ENCODE measurements around the gene AKAP8.
"Not testable (repeated sequence)": the region's sequence is repeated elsewhere in the genome, so short reads cannot be mapped to it uniquely, and the experiment has no call there.

Gene AKAP8

DNA sequence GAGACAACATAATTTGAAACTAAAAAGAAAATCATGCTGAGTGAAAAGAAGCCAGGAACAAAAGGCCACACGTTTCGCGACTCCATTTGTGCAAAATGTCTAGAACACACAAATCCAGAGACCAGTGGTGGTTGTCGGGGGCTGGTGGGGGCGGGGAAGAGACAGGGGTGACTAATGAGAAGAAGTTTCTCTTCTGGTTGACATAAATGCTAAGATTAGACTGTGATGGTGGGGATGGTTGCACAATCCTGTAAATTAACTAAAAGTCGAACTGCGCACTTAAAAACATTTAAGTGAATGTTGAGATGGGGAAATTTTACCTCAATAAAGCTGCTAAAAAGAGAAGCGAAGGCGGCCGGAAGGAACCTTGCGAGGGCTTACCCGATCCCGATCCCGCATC is 7.1 kb downstream of the AKAP8 start:
- DNase-seq, result no peak

DNA sequence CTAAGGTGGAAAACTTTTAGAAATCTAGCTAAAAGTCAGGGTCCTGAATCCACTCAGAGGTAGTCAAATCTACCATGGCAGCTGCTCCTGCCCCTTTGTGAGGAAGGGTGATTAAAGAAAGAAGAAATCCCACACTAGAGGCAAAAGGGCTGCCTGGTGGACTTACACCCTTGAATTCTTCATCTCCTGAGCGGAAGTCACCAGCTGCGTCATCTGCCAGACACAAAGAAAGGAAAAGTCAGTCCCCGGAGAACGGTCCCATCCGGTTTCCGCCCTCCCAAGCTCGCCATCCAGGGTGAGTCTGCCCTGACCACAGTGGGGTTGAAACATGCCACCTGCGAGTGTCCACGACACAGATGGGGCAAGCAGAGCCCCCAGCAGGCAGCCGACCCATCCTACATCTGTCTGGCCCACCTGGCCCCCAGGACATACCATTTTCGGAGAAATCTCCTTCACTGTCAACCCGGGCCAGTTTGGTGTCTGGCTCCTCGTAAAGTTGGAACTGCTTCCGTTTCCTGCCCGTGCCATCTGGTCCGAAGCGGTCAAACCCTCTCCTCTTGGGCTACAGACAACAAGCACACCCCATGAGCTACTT is 7.7 kb downstream of the AKAP8 start:
- no peak for DNase-seq

DNA sequence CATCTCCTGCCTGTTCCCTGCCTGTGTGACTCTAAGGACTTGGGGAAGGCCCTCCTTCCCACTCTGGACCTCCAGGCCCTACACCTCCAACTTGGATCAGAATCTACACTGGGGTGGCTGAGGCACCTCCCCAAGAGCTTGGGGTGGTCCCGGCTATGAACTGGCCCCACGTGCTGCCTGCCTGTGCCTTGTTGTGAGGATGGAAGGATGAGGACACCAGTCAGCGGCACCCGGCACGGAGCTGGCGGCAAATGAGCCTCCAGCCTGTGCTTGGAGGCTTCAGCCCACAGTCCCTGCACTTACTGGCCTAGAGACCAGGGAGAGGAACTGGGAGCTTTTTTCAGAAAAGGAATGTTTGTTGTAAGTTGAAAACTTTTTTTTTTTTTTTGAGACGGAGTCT is 8.5 kb downstream of the AKAP8 start:
- DNase-seq, result no peak

DNA sequence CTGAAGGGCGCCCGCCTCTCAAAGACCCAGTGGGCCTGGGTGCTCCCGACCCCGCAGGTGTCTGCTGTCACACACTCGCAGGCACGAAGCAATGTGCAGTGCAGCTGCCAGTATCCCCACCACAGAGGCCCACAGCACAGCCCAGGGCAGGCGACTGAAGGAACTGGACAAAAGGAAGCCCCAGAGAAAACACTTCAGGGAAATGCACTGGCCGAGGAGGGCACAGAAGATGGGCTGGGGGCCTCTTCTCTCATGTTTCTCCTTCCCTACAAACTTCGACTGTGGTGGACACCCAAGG is 10.0 kb downstream of the AKAP8 start:
- DNase-seq, result no peak

DNA sequence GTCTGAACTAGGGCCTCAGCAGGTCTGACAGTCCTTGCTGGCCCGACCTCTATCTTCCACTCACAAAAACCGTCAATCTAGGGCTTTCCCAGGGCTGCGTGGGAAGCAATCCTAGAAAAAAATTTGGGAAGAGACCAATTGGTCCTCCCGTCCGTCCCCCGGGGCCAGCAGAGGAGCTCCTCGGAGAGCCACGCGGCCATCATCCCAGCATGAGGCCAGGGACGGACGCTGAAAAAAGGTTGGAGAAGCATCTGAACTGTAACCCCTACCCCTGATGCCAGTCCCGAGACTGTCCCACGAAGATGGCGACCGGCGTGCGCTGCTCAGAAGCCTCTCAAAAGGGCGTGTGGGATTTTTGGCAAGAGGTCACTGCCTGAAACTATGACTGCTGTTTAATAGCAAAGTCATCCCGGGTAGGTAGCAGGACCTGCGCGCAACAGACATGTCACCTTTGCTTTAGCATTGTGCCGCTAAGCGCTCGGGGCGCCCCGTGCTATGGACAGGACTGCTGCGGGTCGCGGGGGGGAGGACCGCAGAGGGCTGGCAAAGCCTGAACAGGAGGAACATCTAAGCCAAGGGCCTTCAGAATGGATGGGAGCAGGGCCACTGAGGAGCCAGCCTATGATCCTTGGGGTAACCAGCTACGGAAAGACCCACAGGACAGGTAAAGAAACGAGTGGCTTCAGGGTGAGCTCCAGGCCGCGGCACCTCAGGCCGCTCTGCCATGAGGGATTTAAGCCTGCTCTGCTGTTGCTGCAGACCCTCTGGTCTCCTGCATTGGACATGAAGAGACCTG is 10.6 kb downstream of the AKAP8 start:
- no peak for DNase-seq

DNA sequence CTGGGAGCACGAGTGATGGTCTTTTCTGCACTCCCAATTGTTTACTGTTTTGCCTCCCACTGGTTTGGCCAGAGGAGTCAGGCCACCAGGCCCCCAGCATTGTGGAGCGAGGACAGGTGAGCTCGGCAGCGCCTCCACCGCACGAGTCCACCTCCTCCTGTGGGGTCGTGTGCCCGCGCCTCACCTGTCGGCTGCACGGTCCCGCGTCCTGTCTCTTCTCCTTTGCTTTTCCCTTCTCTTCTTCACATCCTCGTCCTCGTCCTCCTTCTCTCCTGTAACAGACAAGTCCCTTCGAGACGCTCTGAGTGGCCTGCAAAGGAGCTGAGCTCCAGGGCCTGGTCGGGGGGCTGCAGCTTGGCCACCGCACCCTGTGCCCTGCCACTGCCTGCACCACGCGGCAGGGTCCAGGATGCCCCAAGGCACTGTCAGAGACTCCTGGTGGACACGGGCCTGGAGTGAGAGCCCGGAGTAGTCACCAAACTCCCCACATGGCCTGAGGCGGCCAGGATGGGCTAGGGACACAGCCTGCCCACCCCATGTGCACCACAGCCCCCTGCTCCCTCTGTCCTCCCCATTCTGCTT is 11.4 kb downstream of the AKAP8 start:
- no peak for DNase-seq

DNA sequence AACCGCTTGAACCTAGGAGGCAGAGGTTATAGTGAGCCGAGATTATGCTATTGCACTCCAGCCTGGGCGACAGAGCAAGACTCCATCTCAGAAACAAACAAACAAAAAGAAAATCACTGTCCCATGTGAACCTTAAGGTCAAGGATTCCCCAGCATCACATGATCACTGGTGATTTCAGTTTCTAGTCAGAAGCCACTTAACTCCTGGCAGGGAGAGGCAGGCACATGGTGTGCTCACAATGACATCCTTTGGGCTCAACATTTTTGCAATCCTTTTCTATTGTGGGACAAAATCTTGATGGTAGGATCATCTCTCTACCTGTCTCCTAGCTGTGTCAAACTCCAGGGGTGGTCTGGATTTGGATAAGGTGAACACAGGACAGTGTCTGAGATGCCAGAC is 12.1 kb downstream of the AKAP8 start:
- DNase-seq, result no peak

DNA sequence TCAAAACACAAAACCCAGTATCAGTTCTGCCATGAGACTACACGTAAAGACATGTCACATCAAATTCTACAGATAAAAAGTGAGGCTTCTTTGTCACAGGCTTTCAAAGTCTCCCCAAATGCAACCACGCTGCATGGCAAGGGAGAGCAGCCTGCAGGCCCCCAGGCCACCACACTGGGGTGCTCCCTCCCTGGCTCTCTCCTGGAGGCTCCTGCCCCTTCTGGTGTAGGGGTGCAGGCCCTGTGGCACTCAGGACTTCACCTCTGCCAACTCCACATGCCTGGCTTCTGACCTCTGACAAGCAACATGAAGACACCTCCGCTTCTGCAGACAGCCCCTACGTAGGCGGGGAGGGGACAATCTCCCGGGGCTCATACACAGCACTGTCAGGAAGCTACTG is 14.3 kb downstream of the AKAP8 start:
- DNase-seq, result no peak

DNA sequence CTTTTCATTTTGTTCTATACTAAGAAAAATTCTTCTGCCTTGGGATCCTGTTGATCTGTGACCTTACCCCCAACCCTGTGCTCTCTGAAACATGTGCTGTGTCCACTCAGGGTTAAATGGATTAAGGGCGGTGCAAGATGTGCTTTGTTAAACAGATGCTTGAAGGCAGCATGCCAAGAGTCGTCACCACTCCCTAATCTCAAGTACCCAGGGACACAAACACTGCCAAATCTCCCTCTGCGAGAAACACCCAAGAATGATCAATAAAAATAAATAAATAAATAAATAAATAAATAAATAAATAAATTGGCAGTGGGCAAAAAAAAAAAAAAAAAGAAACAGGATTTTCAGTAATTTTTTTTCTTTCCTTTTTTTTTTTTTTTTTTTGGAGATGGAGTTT is 15.8 kb downstream of the AKAP8 start:
- DNase-seq, result not testable (repeated sequence)

DNA sequence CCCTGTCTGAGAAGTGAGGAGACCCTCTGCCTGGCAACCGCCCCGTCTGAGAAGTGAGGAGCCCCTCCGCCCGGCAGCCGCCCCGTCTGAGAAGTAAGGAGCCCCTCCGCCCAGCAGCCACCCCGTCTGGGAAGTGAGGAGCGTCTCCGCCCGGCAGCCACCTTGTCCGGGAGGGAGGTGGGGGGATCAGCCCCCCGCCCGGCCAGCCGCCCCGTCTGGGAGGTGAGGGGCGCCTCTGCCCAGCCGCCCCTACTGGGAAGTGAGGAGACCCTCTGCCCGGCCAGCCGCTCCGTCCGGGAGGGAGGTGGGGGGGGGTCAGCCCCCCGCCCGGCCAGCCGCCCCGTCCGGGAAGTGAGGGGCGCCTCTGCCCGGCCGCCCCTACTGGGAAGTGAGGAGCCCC is 16.5 kb downstream of the AKAP8 start:
- DNase-seq, result not testable (repeated sequence)

DNA sequence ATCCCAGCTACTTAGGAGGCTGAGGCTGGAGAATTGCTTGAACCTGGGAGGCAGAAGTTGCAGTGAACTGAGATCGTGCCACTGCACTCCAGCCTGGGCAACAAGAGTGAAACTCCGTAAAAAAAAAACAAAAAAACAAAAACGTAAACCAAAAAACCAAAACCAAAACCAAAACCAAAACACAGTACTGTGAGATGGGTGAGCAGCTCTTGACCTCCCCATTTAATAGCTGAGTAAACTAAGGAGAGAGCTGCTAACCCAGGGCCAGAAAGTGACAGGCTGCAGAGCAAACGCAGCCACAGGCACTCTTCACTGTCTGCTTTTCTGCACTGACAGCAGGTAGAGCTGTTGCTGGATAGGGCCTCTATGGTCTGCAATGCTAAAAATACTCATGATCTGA is 19.6 kb downstream of the AKAP8 start:
- DNase-seq, result not testable (repeated sequence)

DNA sequence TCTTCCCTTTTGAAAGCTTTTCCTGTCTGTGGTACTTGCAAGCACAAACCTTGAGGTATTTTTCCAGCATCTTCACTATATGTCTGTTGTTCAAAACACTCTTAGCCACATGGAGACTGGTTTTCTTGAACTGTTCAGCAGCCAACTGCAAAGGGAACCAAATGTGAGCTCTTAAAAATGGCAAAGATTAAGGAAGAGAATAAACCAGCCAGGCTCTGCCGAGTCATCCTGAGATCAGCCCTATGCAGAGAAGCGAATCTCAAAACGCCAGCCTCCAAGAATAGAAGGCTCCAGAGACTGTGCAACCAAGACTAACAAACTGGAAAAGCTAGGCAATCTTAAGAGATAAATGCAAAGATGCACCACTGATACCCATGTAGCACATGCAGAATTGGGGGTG is 20.7 kb downstream of the AKAP8 start:
- no peak for DNase-seq

DNA sequence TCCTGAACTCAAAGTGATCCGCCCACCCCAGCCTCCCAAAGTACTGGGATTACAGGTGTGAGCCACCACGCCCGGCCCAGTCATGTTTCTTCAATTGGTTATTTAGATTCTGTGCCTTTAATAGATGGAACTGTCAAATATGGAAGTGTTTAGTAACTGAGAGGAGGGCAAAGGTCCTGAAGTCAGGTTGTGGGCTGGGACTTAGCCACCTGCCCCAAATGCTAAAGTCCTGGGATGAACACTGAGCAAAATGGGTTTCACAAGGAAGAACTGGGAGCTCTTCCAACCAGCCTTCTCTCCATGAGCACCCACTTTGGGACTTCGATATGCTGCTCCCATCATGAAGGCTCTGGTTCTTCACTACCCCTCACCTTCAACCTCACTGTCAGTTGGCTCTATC is 21.7 kb downstream of the AKAP8 start:
- no peak for DNase-seq

DNA sequence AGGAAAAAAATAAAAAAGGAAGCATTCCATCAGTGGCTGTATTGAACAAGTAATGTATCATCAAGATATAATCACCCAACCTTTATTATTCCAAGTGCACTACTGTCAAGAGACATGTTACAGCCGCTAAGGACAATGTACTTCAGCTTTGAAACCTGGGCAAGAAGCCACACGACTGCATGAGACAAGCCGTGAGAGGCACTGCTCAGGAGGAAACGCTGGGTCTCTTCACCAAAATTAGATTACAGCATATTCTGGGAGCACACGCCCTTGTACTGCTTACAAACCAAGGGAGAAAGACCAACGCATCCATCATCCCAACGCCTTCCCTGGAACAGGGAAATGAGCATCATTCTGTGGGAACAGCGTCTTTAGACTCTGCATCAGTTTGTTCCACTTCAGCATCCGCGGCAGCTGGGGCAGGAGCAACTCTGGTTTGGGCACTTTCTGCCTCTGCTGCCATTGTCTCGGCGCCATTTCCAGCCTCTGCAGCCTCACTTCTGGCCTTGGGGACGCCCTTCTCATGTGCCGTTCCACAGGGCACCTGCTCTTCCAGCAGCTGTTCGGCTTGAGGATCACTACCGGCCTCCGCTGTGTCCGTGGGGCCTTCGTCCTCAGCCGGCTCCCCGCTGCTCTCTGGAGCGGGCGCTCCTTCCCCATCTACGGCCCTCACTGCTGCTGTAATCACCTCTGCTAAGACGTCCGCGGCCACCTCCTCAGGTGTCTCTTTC is 24.9 kb downstream of the AKAP8 start:
- DNase-seq, result no peak

DNA sequence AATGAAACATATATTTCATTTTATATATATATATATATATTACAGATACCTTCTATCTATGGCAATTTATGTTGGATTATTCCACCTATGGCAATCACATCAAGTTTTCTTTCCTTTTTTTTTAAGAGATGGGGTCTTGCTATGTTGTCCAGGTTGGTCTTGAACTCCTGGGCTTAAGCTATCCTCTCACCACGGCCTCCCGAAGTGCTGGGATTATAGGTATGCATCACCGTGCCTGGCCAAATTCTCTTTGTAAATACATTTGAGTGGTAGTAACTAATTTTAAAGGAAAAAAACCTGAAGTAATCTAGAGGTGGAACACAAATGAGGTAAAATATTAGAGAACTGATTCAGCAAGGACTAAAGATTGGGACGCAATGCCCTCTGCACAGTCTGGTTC is 25.7 kb downstream of the AKAP8 start:
- DNase-seq, result no peak

DNA sequence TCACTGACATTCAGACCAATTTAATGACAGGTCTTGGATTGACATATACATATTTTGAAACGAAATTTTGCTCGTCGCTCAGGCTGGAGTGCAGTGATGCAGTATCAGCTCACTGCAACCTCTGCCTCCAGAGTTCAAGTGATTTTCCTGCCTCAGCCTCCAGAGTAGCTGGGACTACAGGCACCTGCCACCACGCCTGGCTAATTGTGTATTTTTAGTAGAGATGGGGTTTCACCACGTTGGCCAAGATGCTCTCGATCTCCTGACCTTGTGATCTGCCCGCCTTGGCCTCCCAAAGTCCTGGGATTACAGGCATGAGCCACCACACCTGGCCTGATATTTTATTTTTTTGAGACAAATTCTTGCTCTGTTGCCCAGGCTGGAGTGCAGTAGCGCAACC is 27.1 kb downstream of the AKAP8 start:
- not testable (repeated sequence) for DNase-seq

DNA sequence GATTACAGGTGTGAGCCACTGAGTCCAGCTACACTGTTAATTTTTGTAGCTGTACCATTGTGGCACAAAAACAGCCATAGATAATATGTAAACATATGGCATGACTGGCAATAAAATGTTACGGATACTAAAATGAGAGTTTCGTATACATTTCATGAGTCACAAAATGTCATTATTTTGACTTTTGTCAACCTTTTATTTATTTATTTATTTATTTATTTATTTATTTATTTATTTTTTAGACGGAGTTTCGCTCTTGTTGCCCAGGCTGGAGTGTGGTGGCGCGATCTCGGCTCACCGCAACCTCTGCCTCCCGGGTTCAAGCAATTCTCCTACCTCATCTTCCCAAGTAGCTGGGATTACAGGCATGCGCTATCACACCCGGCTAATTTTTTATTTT is 38.3 kb downstream of the AKAP8 start:
- not testable (repeated sequence) for DNase-seq

DNA sequence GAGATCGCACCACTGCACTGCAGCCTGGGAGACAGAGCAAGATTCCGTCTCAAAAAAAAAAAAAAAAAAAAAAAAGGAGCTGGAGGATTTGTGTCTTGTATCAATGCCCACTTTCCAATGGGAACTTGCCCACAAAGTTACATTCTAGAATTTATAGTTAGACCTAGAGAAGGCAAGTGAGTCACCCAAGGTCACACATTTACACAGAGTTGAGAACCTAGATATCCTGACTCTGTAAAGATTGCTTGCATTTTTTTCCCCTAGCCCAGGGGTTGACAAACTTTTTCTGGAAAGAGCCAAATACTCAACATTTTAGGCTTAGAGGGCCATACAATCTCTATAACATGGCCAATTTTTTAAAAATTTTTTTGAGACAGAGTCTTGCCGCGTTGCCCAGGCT is 39.5 kb downstream of the AKAP8 start:
- no peak for DNase-seq

DNA sequence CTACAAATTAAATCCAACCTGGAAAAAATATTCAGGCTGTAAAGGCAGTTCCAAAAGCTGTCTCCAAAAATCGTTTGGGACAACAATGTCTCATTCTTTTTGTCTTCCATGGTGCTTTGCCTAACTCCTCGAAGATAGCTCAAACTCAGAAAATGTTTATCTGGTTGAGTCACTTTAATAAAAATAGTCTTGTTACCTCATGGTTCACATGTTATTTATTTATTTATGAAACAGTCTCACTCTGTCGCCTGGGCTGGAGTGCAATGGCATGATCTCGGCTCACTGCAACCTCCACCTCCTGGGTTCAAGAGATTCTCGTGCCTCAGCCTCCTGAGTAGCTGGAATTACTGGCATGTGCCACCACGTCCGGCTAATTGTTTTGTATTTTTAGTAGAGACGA is 42.4 kb downstream of the AKAP8 start:
- no peak for DNase-seq

DNA sequence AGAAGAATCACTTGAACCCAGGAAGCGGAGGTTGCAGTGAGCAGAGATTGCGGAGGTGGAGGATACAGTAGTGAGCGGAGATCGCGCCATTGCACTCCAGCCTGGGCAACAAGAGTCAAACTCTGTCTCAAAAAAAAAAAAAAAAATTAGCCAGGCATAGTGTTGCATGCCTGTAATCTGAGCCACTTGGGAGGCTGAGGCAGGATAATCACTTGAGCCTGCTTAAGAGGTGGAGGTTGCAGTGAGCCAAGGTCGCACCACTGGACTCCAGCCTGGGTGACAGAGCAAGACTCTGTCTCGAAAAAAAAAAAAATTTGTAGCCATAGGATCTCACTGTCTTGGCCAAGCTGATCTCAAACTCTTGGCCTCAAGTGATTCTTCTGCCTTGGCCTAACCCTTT is 43.6 kb downstream of the AKAP8 start:
- not testable (repeated sequence) for DNase-seq

DNA sequence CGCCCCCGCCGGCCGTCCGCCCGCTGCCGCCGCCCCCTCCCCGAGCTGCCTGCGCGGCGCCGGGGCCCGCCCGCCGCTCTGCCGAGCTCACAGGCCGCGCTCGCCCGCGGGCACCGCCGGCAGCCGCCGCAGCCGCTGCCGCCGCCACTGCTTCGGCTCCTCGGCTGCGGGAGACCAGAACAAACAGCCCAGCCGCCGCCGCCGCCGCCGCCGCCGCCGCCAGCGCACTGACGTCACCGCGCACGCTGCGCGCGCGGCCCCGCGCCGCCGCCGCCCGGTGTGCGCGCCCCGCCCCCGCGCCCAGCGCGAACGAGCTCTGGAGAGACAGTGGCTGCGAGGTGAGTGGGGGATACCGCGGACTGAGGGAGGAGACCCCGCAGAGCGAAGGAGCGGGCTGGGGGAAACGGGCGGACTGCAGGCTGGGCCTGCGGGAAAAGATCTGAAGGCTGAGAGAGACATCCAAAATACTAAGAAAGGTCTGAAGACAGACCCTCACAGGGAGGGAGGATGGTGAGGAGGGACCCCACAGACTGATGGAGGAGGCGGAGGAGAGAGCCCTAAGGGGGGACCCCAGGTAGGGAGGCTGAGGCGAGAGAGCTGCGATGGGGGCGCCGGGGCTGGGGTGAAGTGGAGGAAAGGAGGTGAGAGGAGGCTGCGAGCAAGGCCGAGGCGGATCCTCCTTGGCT is 47.1 kb downstream of the AKAP8 start, which contains the start of gene BRD4:
Gene BRD4, minus strand, starts transcription at position 229 of the 686 bp plus-strand sequence. CDS start 59,440 bp downstream, outside the sequence.
- DNase-seq, result peak; percentile 51

DNA sequence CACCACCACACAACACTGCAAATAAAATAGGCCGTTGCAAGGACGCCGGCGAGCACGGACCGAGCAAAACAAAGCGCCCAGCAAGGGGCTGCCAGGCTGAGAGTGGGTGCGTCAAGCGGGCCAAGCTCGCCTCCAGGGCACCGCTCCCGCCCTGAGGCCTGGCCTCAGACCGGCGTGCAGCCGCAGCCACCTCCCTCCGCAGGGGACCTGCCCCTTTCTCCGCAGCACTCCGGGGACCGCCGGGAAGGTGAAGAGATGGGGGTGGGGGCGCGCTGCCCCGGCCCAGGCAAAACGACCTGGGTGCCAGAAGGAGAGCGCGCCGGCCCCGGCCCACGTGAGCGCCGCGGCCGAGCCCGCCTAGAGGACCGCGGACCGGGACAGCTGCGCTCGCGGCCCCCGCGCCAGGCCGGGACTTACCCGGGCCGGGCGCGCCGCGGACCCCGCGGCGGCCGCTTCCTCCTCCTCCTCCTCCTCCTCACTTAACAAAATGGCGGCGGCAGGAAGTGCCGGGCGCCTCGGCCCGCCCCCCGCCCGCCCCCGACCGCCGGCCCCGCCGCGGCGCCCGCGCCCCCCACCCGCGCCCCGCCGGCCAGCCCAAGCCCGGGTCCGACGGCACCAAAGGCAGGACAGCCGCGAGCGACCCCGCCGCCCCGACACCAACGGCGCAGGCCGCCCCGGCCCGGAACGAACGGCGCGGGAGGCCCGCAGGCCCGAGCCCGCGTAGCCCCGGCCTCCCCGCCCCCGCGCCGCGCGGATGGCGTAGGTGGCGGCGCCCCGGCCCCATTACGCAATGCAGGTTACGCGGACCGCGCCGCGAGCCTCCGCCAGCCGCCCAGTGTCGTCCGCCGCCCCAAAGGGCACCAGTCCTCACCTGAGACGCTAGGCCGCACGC is 47.9 kb downstream of the AKAP8 start:
- DNase-seq, result peak; percentile 7

Measured in NCI-H2171 treated with DMSO at 0.1 percent for 48 hours (cell line).